ENCODE results near the gene STT3B. TPM values are rescaled to one million over a fixed set of nuclear protein-coding genes. Genes with fewer than 3 reads are reported as not detected.

Gene STT3B
- total and polyA plus RNA-seq, 2 donors from 2014 or later: 44.7 to 89.9 TPM

- Histone ChIP-seq H3K4me3 (ENCODE audit: low read length in 3 of 3) (no peak overlapping the region), H3K9ac (ENCODE audit: low read length in 3 of 3) (no peak overlapping the region), H3K4me1 (ENCODE audit: control insufficient read depth in 2 of 3, insufficient read depth in 2 of 3, low read depth in 1 of 3, low read length in 3 of 3) (no peaks in the 10 kb centered on the region), H3K9me3 (ENCODE audit: control insufficient read depth in 2 of 3, insufficient read depth in 1 of 3, low read length in 3 of 3) (no peaks in the 10 kb centered on the region), H3K27ac (ENCODE audit: low read depth in 2 of 2, low read length in 2 of 2) (no peak overlapping the region), H3K27me3 (ENCODE audit: control insufficient read depth, insufficient read depth, low read length) (no peaks in the 10 kb centered on the region), H3K36me3 (ENCODE audit: control insufficient read depth in 2 of 3, insufficient read depth in 3 of 3, low read length in 3 of 3) (no peaks in the 10 kb centered on the region)
- intact Hi-C loops (cut with DNase I): no loop called here
- DNase-seq (no peak), FAIRE-seq (no peak)
- no peak for TF ChIP-seq CTCF (IDR thresholded peaks at IDR 0.05; ENCODE audit: borderline replicate concordance, extremely low read depth, insufficient read depth)
These were observed 81.6 kb downstream of the STT3B start for GRCh38 chr3:31614162-31614921.

- TF ChIP-seq CTCF (IDR thresholded peaks at IDR 0.05; ENCODE audit: borderline replicate concordance, extremely low read depth, insufficient read depth): no peak
- FAIRE-seq (no peak), DNase-seq (no peak)
- H3K27me3 ChIP-seq (ENCODE audit: control insufficient read depth, insufficient read depth, low read length): no peaks in the 10 kb centered on the region
- no peaks in the 10 kb centered on the region for H3K36me3 ChIP-seq (ENCODE audit: control insufficient read depth in 2 of 3, insufficient read depth in 3 of 3, low read length in 3 of 3)
- no peak overlapping the region for H3K4me3 ChIP-seq (ENCODE audit: low read length in 3 of 3)
- H3K9me3 ChIP-seq (ENCODE audit: control insufficient read depth in 2 of 3, insufficient read depth in 1 of 3, low read length in 3 of 3): no peaks in the 10 kb centered on the region
- H3K27ac ChIP-seq (ENCODE audit: low read depth in 2 of 2, low read length in 2 of 2): no peak overlapping the region
- no peaks in the 10 kb centered on the region for H3K4me1 ChIP-seq (ENCODE audit: control insufficient read depth in 2 of 3, insufficient read depth in 2 of 3, low read depth in 1 of 3, low read length in 3 of 3)
- no peak overlapping the region for H3K9ac ChIP-seq (ENCODE audit: low read length in 3 of 3)
- intact Hi-C loops (cut with DNase I): no loop called here
These were observed 82.5 kb downstream of the STT3B start for GRCh38 chr3:31615071-31615875.

GRCh38 chr3:31616711-31617110 lies 84.0 kb downstream of the STT3B start:
- TF ChIP-seq CTCF (IDR thresholded peaks at IDR 0.05; ENCODE audit: borderline replicate concordance, extremely low read depth, insufficient read depth): no peak
- Histone ChIP-seq H3K4me3 (ENCODE audit: low read length in 3 of 3) (no peak overlapping the region), H3K9ac (ENCODE audit: low read length in 3 of 3) (no peak overlapping the region), H3K36me3 (ENCODE audit: control insufficient read depth in 2 of 3, insufficient read depth in 3 of 3, low read length in 3 of 3) (no peaks in the 10 kb centered on the region), H3K4me1 (ENCODE audit: control insufficient read depth in 2 of 3, insufficient read depth in 2 of 3, low read depth in 1 of 3, low read length in 3 of 3) (no peaks in the 10 kb centered on the region), H3K9me3 (ENCODE audit: control insufficient read depth in 2 of 3, insufficient read depth in 1 of 3, low read length in 3 of 3) (no peaks in the 10 kb centered on the region), H3K27ac (ENCODE audit: low read depth in 2 of 2, low read length in 2 of 2) (no peak overlapping the region), H3K27me3 (ENCODE audit: control insufficient read depth, insufficient read depth, low read length) (no peaks in the 10 kb centered on the region)
- FAIRE-seq (no peak), DNase-seq (no peak)
- intact Hi-C loops (cut with DNase I): no loop called here

Measured in kidney (tissue), 14 donors.